K562 (cell line): ENCODE measurements around the gene KANK2. TPM values are rescaled to one million over a fixed set of nuclear protein-coding genes. Genes with fewer than 3 reads are reported as not detected.
A peak's percentile ranks its signal among the peaks of the same experiment; 100 is the strongest.

Experiments
- CHCHD3 ChIP-seq: fragments of 250-450 bp; sonication (Bioruptor Pico); IDR thresholded peaks from 2 replicates; pipeline ENCODE4 v2.1.2; 2022; ENCODE audit warnings: mild to moderate bottlenecking
- HBP1 ChIP-seq: fragments of 450-650 bp; formaldehyde crosslinking; IDR thresholded peaks from 2 replicates; pipeline ENCODE4 v1.4.0; 2022; ENCODE audit warnings: missing genetic modification characterization
- HDAC1 ChIP-seq, 2 experiments: fragments of 450-650 bp; IDR thresholded peaks; 2 replicates each; pipeline ENCODE4 v1.6.1; 2016 to 2017; ENCODE audit warnings: inconsistent platforms in 1 of 2, mild to moderate bottlenecking in 1 of 2, moderate library complexity in 1 of 2
- MAZ ChIP-seq, 2 experiments: fragments of 450-650 bp in 1 of 2; sonication (generic) in 1 of 2; formaldehyde crosslinking; IDR thresholded peaks in 1 of 2; conservative IDR thresholded peaks in 1 of 2; 2 replicates each; pipeline versions ENCODE4 v1.4.0 to v1.5.0; 2020; ENCODE audit warnings: mild to moderate bottlenecking in 1 of 2, missing genetic modification reagents in 1 of 2
- MNT ChIP-seq, 2 experiments: fragments of 450-650 bp; conservative IDR thresholded peaks; 2 replicates each; pipeline ENCODE4 v1.6.1; 2017; ENCODE audit warnings: mild to moderate bottlenecking in 2 of 2, moderate library complexity in 2 of 2
- NR2C1 ChIP-seq, 2 experiments: fragments of 450-650 bp; IDR thresholded peaks; 2 replicates each; pipeline ENCODE4 v1.6.1; 2017; ENCODE audit warnings: mild to moderate bottlenecking in 2 of 2, antibody characterized with exemption in 1 of 2, inconsistent platforms in 1 of 2, missing compliant biosample characterization in 1 of 2, missing genetic modification characterization in 1 of 2
- PATZ1 ChIP-seq: fragments of 250-450 bp; sonication (Bioruptor Pico); IDR thresholded peaks from 2 replicates; pipeline ENCODE4 v1.5.0; 2020; ENCODE audit warnings: mild to moderate bottlenecking, borderline replicate concordance
- RFX7 ChIP-seq: fragments of 250-450 bp; sonication (Bioruptor Pico); IDR thresholded peaks from 2 replicates; pipeline ENCODE4 v1.5.1; 2021; ENCODE audit warnings: mild to moderate bottlenecking
- RNF219 ChIP-seq: fragments of 250-450 bp; sonication (Bioruptor Pico); IDR thresholded peaks from 2 replicates; pipeline ENCODE4 v1.5.0; 2022; ENCODE audit warnings: mild to moderate bottlenecking
- STAT5B ChIP-seq: fragments of 250-450 bp; sonication (Bioruptor Pico); IDR thresholded peaks from 2 replicates; pipeline ENCODE4 v1.8.0; 2021; ENCODE audit warnings: mild to moderate bottlenecking, inconsistent platforms
- ZBTB7A ChIP-seq: IDR thresholded peaks from 2 replicates; pipeline ENCODE4 v1.6.1; 2011; ENCODE audit warnings: low read depth, mild to moderate bottlenecking, low read length, moderate library complexity, borderline replicate concordance; ENCODE audit not compliant: control insufficient read depth
- ZNF354B ChIP-seq: fragments of 250-450 bp; sonication (Bioruptor Pico); IDR thresholded peaks from 2 replicates; pipeline ENCODE4 v1.4.0; 2020
- ZNF395 ChIP-seq: fragments of 200-800 bp; sonication (Bioruptor generic); IDR thresholded peaks from 2 replicates; pipeline ENCODE4 v1.6.1; 2017; ENCODE audit warnings: missing genetic modification characterization, missing compliant biosample characterization
- ZNF639 ChIP-seq, 2 experiments: fragments of 200-800 bp in 1 of 2; sonication (Bioruptor generic) in 1 of 2; sonication (generic) in 1 of 2; formaldehyde crosslinking in 1 of 2; IDR thresholded peaks in 1 of 2; conservative IDR thresholded peaks in 1 of 2; 2 replicates each; pipeline versions ENCODE4 v1.5.0 to v1.6.1; 2016 to 2020; ENCODE audit warnings: missing compliant biosample characterization in 1 of 2, missing genetic modification characterization in 1 of 2, missing genetic modification reagents in 1 of 2
- polyA plus RNA-seq, 8 experiments: library from polyadenylated mRNA; depleted of rRNA in 4 of 8; stranded (reverse) in 5 of 8; unstranded in 3 of 8; fragments of >200 nt; fragmentation: Nextera tagmentation in 2 of 8; fragmentation: Illumina TruSeq in 1 of 8; extraction: Ambion mirVana in 2 of 8; extraction: Trizol in 1 of 8; gene quantifications; 2 replicates each; pipeline versions ENCODE4 v1.2.1 to v1.2.3, GENCODE V29; 2011 to 2014; ENCODE audit warnings: inconsistent platforms in 1 of 8, missing spikeins in 1 of 8
- total RNA-seq, 7 experiments: library from RNA; depleted of rRNA in 6 of 7; stranded (reverse); fragments of >200 nt in 6 of 7; fragmentation: Illumina TruSeq in 2 of 7; extraction: Trizol in 2 of 7; gene quantifications; 2 replicates each; pipeline versions ENCODE4 v1.2.1 to v1.2.3, GENCODE V29; 2011 to 2021; ENCODE audit warnings: low replicate concordance in 1 of 7

The KANK2 gene
- total and polyA plus RNA-seq, 9 of the 15 experiments (the other 6 are each of a cell fraction or from before 2014, with no cell fraction given), result 4.4 to 47.8 (median 21.3) TPM

- no peak for TF ChIP-seq HBP1 (CRISPR knock-in tag)
- TF ChIP-seq STAT5B, result no peak
- TF ChIP-seq HDAC1 (IDR thresholded peaks at IDR 0.05), result no peak; a peak in 1 of 4 replicates
- TF ChIP-seq PATZ1 (CRISPR knock-in tag), result no peak
- peak; percentile 99 for TF ChIP-seq ZBTB7A
- TF ChIP-seq CHCHD3 (CRISPR knock-in tag), result no peak
- no peak for TF ChIP-seq ZNF639 (CRISPR knock-in tag; conservative IDR thresholded peaks at IDR 0.05 in 1 of 2, IDR thresholded peaks at IDR 0.05 in 1 of 2)
- peak; percentile 45 to 71; a peak in 3 of 4 replicates for TF ChIP-seq MAZ (CRISPR knock-in tag; conservative IDR thresholded peaks at IDR 0.05 in 1 of 2, IDR thresholded peaks at IDR 0.05 in 1 of 2)
- TF ChIP-seq ZNF395, result peak; percentile 56; the same call in 1 of the 2 replicates
- TF ChIP-seq NR2C1 (IDR thresholded peaks at IDR 0.05), result peak; percentile 64
- TF ChIP-seq NR2C1 (tag; IDR thresholded peaks at IDR 0.05), result peak; percentile 65
- peak; percentile 46 to 59; a peak in 3 of 4 replicates for TF ChIP-seq MNT (conservative IDR thresholded peaks at IDR 0.05)
- TF ChIP-seq RNF219 (CRISPR knock-in tag), result no peak
- no peak for TF ChIP-seq RFX7
- TF ChIP-seq ZNF354B (CRISPR knock-in tag), result no peak
These were observed 6.1 kb upstream of the KANK2 start (continued) for GRCh38 chr19:11203194-11204075.
